GM19468 (cell line): ENCODE results near the gene STXBP3.

Source experiments
- ATAC-seq: cut with Tn5 transposase; IDR thresholded peaks from one replicate; pipeline ENCODE4 v1.9.1; 2021; ENCODE audit warnings: mild to moderate bottlenecking, moderate library complexity, moderate number of reproducible peaks; ENCODE audit not compliant: unreplicated experiment; ENCODE audit errors: extremely low read depth

Gene STXBP3

GRCh38 chr1:108830119-108831008 is 83.9 kb downstream of the STXBP3 start:
- no peak for ATAC-seq

GRCh38 chr1:108831225-108831624 is 84.8 kb downstream of the STXBP3 start:
- no peak for ATAC-seq

- no peak for ATAC-seq
Measured at GRCh38 chr1:108832929-108833328, 86.5 kb downstream of the STXBP3 start.

DNA sequence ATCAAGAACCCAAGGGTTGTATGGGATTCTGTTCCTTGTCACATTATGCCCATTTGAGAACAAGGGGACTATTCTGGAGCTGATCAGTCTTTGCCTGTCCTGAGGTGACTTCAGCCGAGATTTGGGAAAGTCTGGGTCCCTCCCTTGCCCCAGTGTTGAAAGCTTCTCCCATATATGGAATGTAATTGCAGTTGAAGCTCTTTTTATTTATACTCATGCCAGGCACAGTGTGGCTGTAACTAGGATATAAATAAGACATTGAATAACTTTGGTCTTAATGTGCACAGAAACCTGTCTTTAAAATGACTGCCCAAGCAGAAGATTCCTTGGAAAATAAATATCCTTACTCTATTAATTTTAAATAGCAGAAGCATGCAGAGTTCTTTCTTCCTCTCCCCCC is 95.2 kb downstream of the STXBP3 start:
- no peak for ATAC-seq

GRCh38 chr1:108842525-108843181 is 96.2 kb downstream of the STXBP3 start:
- no peak for ATAC-seq

DNA sequence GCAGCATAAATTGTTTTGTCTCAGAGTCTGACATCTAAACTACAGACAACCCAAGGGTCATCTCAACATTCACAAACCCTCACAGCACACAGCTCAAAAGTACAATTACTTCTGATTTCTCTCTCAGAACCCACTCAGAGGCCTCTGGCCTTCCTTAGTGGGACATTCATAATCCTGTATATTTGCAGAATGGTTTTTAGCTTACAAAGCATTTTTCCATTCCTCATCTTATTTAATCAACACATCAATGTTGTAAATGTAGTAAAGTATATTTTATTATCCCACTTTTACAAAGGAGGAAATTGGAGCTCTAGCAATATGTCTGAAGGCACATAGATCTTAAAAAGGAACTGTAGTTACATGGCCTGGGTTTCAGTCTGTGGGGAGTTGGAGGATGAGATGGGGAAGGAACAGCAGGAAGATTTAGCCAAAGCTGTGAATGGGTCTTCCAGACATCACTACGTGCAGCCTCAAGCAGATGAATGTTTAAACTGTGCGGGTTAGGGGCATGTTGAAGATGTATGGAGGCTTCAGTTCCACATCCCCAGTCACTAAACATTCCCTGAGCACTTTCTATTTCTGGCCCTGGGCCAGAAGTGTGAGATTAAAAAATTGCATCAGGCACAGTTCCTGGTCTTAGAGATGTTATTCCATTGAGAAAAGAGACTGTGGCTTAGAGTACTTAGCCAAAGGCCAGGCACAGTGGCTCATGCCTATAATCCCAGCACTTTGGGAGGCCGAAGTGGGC is 97.1 kb downstream of the STXBP3 start:
- no peak for ATAC-seq

GRCh38 chr1:108845446-108845845 is 99.0 kb downstream of the STXBP3 start:
- ATAC-seq: no peak

DNA sequence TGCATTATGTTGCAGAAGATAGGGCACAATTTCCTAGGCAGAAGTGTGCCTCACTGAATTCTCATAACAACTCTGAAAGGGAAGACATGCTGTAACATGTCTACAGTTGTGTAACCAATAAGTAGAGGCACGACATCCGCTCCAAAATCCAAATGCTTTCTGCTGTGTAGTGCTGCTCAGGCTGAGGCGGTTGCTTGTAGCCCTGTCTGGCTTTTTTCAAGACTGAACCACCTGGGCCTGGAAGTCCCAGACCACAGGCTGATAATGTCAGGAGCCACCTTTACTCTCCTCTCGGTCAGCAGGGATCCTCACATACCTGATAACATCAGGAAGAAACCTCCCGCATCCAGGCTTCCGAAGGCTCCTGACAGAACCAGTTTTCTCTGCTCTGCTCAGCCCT is 99.5 kb downstream of the STXBP3 start:
- ATAC-seq: no peak

DNA sequence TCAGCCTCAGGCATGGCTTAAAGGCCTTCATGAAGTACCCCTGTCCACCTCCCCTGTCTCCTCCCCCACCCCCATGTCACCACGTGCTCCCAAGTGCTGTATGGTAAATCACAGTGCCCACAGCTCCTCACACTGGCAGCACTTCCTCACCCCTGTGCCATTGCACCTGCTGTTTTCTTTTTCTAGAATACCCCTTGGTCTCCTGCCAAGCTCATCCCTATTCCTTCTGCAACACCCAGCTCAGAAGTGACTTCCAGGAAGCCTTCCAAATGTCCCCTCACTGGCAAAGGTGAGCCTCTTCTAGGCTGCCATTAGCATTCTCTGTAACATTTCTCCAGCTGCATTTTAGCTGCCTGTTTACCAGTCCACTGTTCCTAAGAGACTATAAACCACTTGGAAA is 101.0 kb downstream of the STXBP3 start:
- ATAC-seq: no peak

DNA sequence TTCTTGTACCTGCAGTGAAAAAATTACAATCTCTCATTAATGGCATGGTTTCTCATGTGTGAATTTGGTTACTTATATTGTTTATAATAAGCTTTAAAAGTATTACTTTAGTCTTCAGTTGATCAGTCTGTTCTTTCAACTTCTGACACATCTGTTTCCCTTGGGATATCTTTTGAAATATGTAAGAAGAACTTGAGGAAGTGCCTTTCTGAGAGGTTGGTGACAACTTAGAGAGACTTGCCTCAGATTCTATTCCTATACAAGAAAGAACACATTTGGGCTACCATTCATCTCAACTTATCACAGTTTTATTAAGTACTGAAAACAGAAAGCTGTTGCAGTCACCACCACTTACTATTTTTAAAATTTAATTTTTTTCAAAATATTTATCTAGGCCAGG is 102.3 kb downstream of the STXBP3 start:
- ATAC-seq: no peak

DNA sequence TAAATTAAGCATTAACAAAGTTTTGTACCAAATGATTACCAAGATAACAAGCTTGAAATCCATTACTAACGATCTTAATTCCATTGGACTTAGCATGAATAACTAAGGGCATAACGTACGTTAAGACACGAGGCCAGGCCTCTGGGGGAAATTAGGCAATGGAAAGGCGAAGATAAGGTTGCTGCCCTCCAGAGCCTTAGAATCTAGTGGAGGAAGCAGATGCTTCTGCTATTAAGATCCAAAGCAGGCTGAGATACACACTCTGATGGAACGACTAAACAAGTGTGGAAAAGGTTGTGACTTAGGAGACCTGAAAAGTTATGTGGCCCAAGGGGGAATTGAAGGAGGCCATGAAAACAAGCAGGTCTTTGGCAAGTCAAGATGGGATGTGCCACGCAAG is 104.5 kb downstream of the STXBP3 start:
- no peak for ATAC-seq

GRCh38 chr1:108851567-108851966 is 105.1 kb downstream of the STXBP3 start:
- no peak for ATAC-seq

- no peak for ATAC-seq
Measured at GRCh38 chr1:108852221-108852975, 105.9 kb downstream of the STXBP3 start.

DNA sequence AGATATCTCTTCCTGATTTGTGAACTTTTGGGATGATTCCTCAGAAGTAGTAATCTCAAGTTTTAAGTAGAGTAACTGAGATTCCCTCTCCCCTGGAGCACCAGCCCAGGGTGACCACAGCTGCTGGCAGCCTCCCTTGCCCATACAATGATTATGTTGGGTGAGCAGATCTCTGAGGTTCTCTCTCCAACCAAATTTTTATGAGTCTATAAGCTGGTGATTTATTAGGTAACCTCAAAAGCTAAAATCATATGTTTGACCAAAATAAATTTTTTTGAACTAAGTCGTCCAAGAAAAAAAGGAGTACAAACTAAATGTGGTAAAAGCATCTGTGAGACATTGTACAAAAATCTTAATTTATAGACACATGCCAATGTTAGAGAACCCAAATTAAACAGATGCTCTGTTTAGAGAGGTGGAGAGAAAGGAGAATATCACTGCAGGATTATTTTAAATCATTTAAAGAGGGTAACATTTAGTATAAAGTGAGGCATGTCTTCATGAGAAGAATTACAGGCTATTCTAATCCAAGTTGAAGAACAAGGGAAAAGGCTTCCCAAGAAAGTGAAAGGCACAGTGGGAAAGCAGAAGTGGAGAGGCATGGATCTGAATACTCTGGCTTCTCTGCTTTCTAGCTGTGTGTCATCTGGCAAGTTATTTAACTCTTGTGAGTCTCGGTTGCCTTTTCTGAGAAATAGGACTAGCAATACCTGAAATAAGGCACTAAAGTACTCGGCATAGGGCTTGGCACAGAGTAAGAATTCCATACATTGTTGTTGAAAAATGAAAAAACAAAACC is 107.9 kb downstream of the STXBP3 start:
- ATAC-seq: no peak

DNA sequence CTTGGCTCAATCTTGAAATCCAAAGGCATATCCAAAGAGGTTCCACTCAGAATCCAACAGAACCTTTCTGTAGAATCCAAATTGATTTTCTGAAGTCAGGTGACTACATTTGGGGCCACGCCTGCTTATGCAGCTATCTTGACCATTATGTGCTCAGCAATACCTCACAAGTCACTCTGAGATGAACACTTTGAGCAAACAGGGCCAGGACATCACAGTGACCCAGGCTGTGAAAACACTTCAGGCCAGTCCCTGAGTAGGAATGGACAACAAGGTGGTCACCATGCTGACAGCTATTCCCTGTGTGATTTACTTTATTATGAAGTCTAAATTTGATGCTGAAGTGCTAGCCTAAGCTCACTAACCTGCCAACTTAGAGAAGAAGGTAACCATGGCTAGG is 110.5 kb downstream of the STXBP3 start, which contains the start of gene AKNAD1:
TSS of gene AKNAD1 (minus strand) at position 101 of the 400 bp plus-strand sequence. CDS start 4,430 bp downstream, outside the sequence.
- ATAC-seq: no peak

DNA sequence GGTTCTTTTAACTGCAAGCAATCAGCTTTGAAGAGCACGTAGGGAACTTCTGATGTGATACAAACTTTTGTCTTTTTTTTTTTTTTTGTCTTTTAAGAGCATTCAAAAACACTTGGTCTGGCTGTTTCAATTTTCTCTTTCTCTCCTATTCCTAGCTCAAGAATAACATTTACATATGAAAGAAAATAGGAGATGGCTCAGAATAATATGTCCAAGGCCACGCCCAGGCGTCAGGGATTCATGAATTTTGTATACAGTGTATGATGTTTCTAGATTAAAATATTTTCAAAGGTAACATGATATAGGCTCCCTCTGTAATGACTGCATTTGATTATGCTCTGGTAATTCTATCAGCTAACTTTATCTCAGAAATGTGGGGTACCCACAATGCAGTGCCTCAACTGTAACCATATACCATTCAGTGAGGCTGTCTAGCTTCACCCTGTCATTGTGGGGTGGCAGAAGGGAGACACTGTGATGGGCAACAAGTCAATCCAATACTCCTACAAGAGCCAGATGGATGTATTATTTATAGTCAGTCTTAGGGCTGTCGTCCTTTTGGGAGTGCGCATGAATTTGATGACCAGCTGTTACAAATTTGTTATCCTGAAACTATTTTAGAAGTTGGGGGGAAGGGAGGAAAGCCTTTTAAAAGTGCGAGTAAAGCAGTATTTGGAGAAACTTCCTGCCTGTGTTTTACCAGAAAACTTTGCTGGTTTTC is 111.9 kb downstream of the STXBP3 start:
- no peak for ATAC-seq
